Caco-2 (cell line): Measurements from ENCODE around the gene GLT6D1. TPM values are rescaled to one million over a fixed set of nuclear protein-coding genes. Genes with fewer than 3 reads are reported as not detected.

Experiments used
- BruUV-seq: library from RNA; stranded (reverse); fragments of 400-500 nt; replicated peaks from 2 replicates; lab custom pipeline; 2021; lab: Mats Ljungman, UMichigan
- CTCF ChIA-PET: fragments of 300-600 bp; sonication (Branson Sonifier 250); formaldehyde crosslinking; loops from one replicate; lab custom pipeline; 2022; ENCODE audit warnings: antibody characterized with exemption; lab: Charles Lee
- POLR2A ChIA-PET: fragments of 300-600 bp; sonication (Branson Sonifier 250); formaldehyde crosslinking; loops from one replicate; lab custom pipeline; 2022; ENCODE audit warnings: antibody characterized with exemption; lab: Charles Lee
- DNase-seq, 2 experiments: peaks; one replicate each; pipeline versions ENCODE4 v3.0.0 to v3.0.0-alpha.2; 2020 to 2022
- H3K27me3 ChIP-seq: replicated peaks from 2 replicates; pipeline ENCODE4 v1.6.0; 2011; ENCODE audit warnings: low read length; ENCODE audit not compliant: control insufficient read depth, insufficient read depth
- H3K36me3 ChIP-seq: 2 replicates; pipeline ENCODE4 v1.5.1; 2011; ENCODE audit warnings: low read length; ENCODE audit not compliant: control insufficient read depth, insufficient read depth
- H3K4me1 ChIP-seq: fragments of 250-450 bp; sonication (Bioruptor Pico); 2 replicates; pipeline ENCODE4 v1.5.1; 2020; ENCODE audit warnings: mild to moderate bottlenecking
- H3K4me3 ChIP-seq: 2 replicates; pipeline ENCODE4 v1.5.1; 2011; ENCODE audit warnings: low read depth, mild to moderate bottlenecking, control low read depth, low read length
- H3K9me3 ChIP-seq: fragments of 250-450 bp; sonication (Bioruptor Pico); 2 replicates; pipeline ENCODE4 v1.5.1; 2020; ENCODE audit warnings: mild to moderate bottlenecking, moderate library complexity
- H3K27ac Mint-ChIP-seq: one replicate; pipeline ENCODE4 v1.8.0; 2022; ENCODE audit warnings: mixed read lengths; ENCODE audit not compliant: unreplicated experiment
- H3K27me3 Mint-ChIP-seq: one replicate; pipeline ENCODE4 v1.8.0; 2022; ENCODE audit warnings: mixed read lengths; ENCODE audit not compliant: insufficient read depth, unreplicated experiment
- H3K36me3 Mint-ChIP-seq: one replicate; pipeline ENCODE4 v1.8.0; 2022; ENCODE audit warnings: mild to moderate bottlenecking, mixed read lengths; ENCODE audit not compliant: insufficient read depth, unreplicated experiment
- H3K4me1 Mint-ChIP-seq: one replicate; pipeline ENCODE4 v1.8.0; 2022; ENCODE audit warnings: low read depth, mixed read lengths; ENCODE audit not compliant: unreplicated experiment
- H3K4me3 Mint-ChIP-seq: one replicate; pipeline ENCODE4 v1.8.0; 2022; ENCODE audit warnings: mild to moderate bottlenecking, moderate library complexity, mixed read lengths; ENCODE audit not compliant: unreplicated experiment
- H3K9me3 Mint-ChIP-seq: one replicate; pipeline ENCODE4 v1.8.0; 2022; ENCODE audit warnings: mixed read lengths; ENCODE audit not compliant: unreplicated experiment
- intact Hi-C: fragments of 100-400 bp; cut with micrococcal nuclease; formaldehyde crosslinking; loops from one replicate; pipeline ENCODE4 v1.10.0; 2022; ENCODE audit not compliant: unreplicated experiment
- total RNA-seq: library from RNA; stranded (reverse); gene quantifications from 2 replicates; pipeline ENCODE4 v1.2.3, GENCODE V29; 2022
- TF ChIP-seq, protein P1 (sequence below), 2 experiments: fragments of 200-600 bp in 1 of 2; IDR thresholded peaks; 1 replicate in 1 of 2; 2 replicates in 1 of 2; pipeline versions ENCODE4 v1.5.1 to v1.8.0; 2011 to 2022; ENCODE audit warnings: antibody characterized with exemption in 1 of 2, control low read depth in 1 of 2, inconsistent platforms in 1 of 2, low read depth in 1 of 2, low read length in 1 of 2, mild to moderate bottlenecking in 1 of 2, moderate library complexity in 1 of 2; ENCODE audit not compliant: insufficient read depth in 1 of 2, severe bottlenecking in 1 of 2, unreplicated experiment in 1 of 2

GLT6D1 gene
- total RNA-seq, 1 experiment from 2014 or later = not detected

DNA sequence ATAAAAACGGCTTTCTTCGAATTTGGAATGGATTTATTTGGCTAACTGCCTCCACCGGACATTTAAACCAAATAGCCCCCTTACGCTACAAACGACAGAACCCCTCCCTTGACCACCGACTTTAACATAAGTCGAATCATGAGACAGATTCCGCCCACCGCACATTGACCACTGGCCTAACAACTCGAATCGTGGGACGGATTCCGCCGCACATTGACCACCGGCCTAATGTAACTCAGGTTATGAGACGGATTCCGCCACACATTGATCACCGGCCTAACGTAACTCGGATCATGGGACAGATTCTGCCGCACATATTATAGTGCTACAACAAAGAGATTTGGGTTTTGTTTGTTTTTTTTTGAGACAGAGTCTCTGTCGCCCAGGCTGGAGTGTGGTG lies 21.1 kb upstream of the GLT6D1 start:
- H3K4me1 Mint-ChIP-seq = no peaks in the 10 kb centered on the region
- Histone ChIP-seq H3K9me3 (peaks cover 5% of the 10 kb centered on the region), H3K27me3 (no peaks in the 10 kb centered on the region), H3K36me3 (no peaks in the 10 kb centered on the region), H3K4me3 (no peak overlapping the region), H3K4me1 (no peaks in the 10 kb centered on the region)
- no peak overlapping the region for H3K4me3 Mint-ChIP-seq
- peaks cover 1% of the 10 kb centered on the region for H3K27me3 Mint-ChIP-seq
- no TSS peak for BruUV-seq
- peaks cover 4% of the 10 kb centered on the region for H3K36me3 Mint-ChIP-seq
- CTCF ChIA-PET = no interaction called here
- H3K27ac Mint-ChIP-seq = no peak overlapping the region
- no peaks in the 10 kb centered on the region for H3K9me3 Mint-ChIP-seq
- intact Hi-C loops = no loop called here
- no peak for DNase-seq
- POLR2A ChIA-PET = no interaction called here
- TF ChIP-seq, protein P1, sequence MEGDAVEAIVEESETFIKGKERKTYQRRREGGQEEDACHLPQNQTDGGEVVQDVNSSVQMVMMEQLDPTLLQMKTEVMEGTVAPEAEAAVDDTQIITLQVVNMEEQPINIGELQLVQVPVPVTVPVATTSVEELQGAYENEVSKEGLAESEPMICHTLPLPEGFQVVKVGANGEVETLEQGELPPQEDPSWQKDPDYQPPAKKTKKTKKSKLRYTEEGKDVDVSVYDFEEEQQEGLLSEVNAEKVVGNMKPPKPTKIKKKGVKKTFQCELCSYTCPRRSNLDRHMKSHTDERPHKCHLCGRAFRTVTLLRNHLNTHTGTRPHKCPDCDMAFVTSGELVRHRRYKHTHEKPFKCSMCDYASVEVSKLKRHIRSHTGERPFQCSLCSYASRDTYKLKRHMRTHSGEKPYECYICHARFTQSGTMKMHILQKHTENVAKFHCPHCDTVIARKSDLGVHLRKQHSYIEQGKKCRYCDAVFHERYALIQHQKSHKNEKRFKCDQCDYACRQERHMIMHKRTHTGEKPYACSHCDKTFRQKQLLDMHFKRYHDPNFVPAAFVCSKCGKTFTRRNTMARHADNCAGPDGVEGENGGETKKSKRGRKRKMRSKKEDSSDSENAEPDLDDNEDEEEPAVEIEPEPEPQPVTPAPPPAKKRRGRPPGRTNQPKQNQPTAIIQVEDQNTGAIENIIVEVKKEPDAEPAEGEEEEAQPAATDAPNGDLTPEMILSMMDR (IDR thresholded peaks at IDR 0.05; ENCODE audit: insufficient read depth in 1 of 2, low read depth in 1 of 2, low read length in 1 of 2, severe bottlenecking in 1 of 2, unreplicated experiment in 1 of 2) = no peak

- peaks cover 4% of the 10 kb centered on the region for H3K36me3 Mint-ChIP-seq
- no peak for DNase-seq
- no TSS peak for BruUV-seq
- H3K27me3 ChIP-seq = no peaks in the 10 kb centered on the region
- no peaks in the 10 kb centered on the region for H3K4me1 ChIP-seq
- H3K9me3 Mint-ChIP-seq = peaks cover 3% of the 10 kb centered on the region
- POLR2A ChIA-PET = no interaction called here
- intact Hi-C loops = no loop called here
- H3K27ac Mint-ChIP-seq = no peak overlapping the region
- H3K9me3 ChIP-seq = peaks cover 5% of the 10 kb centered on the region
- H3K4me1 Mint-ChIP-seq = no peaks in the 10 kb centered on the region
- TF ChIP-seq, protein P1 (IDR thresholded peaks at IDR 0.05; ENCODE audit: insufficient read depth in 1 of 2, low read depth in 1 of 2, low read length in 1 of 2, severe bottlenecking in 1 of 2, unreplicated experiment in 1 of 2) = no peak
- no peak overlapping the region for H3K4me3 Mint-ChIP-seq
- CTCF ChIA-PET = no interaction called here
- H3K4me3 ChIP-seq = no peak overlapping the region
- no peaks in the 10 kb centered on the region for H3K27me3 Mint-ChIP-seq
- H3K36me3 ChIP-seq = no peaks in the 10 kb centered on the region
These were observed 19.9 kb upstream of the GLT6D1 start for GRCh38 chr9:135659252-135659651.

GRCh38 chr9:135657416-135657815 lies 18.1 kb upstream of the GLT6D1 start:
- Mint-ChIP-seq H3K36me3 (peaks cover 4% of the 10 kb centered on the region), H3K27me3 (no peaks in the 10 kb centered on the region), H3K27ac (no peak overlapping the region), H3K4me1 (no peaks in the 10 kb centered on the region), H3K9me3 (peaks cover 20% of the 10 kb centered on the region), H3K4me3 (no peak overlapping the region)
- Histone ChIP-seq H3K4me3 (no peak overlapping the region), H3K4me1 (no peaks in the 10 kb centered on the region), H3K36me3 (no peaks in the 10 kb centered on the region), H3K27me3 (no peaks in the 10 kb centered on the region), H3K9me3 (peaks cover 14% of the 10 kb centered on the region)
- ChIA-PET CTCF (interaction anchor here (0.6 kb wide), 1 partner anchor 262 kb away, joined by 6 read pairs; no protein-coding TSS in a partner anchor), POLR2A (no interaction called here)
- no TSS peak for BruUV-seq
- DNase-seq = no peak
- TF ChIP-seq, protein P1 (IDR thresholded peaks at IDR 0.05; ENCODE audit: insufficient read depth in 1 of 2, low read depth in 1 of 2, low read length in 1 of 2, severe bottlenecking in 1 of 2, unreplicated experiment in 1 of 2) = no peak
- intact Hi-C loops = no loop called here
